GM12878 (cell line): Measurements from ENCODE around the gene TRNT1. TPM values are rescaled to one million over a fixed set of nuclear protein-coding genes. Genes with fewer than 3 reads are reported as not detected.

ENCODE experiments used
- ATF2 ChIP-seq: IDR thresholded peaks from 2 replicates; pipeline ENCODE4 v1.6.1; 2012; ENCODE audit warnings: low read length, inconsistent platforms
- BCL3 ChIP-seq: IDR thresholded peaks from 2 replicates; pipeline ENCODE4 v1.6.1; 2011; ENCODE audit warnings: borderline replicate concordance, low read depth, mild to moderate bottlenecking, moderate library complexity, low read length; ENCODE audit not compliant: insufficient read depth, poor library complexity, severe bottlenecking
- CREB1 ChIP-seq: IDR thresholded peaks from 2 replicates; pipeline ENCODE4 v1.6.1; 2012; ENCODE audit warnings: low read depth, mild to moderate bottlenecking, inconsistent platforms
- HDAC2 ChIP-seq: fragments of 200-600 bp; sonication (generic); IDR thresholded peaks from 2 replicates; pipeline ENCODE4 v1.6.1; 2017
- IRF4 ChIP-seq: IDR thresholded peaks from 2 replicates; pipeline ENCODE4 v1.6.1; 2011; ENCODE audit warnings: low read depth, low read length
- KDM1A ChIP-seq: fragments of 200-600 bp; sonication (generic); IDR thresholded peaks from 2 replicates; pipeline ENCODE4 v1.6.1; 2016; ENCODE audit warnings: borderline replicate concordance
- MTA2 ChIP-seq: fragments of 450-650 bp; IDR thresholded peaks from 2 replicates; pipeline ENCODE4 v1.6.1; 2016; ENCODE audit warnings: low read depth, mild to moderate bottlenecking, moderate library complexity
- NFYB ChIP-seq: IDR thresholded peaks from 2 replicates; pipeline ENCODE4 v1.6.1; 2011; ENCODE audit warnings: low read depth, mild to moderate bottlenecking, low read length, improper control_type of control experiment, moderate library complexity; ENCODE audit not compliant: insufficient read depth
- PBX3 ChIP-seq: IDR thresholded peaks from 2 replicates; pipeline ENCODE4 v1.6.1; 2011; ENCODE audit warnings: mild to moderate bottlenecking, low read depth, low read length, moderate library complexity; ENCODE audit not compliant: insufficient replicate concordance
- PRDM15 ChIP-seq: fragments of 450-650 bp; formaldehyde crosslinking; IDR thresholded peaks from 2 replicates; pipeline ENCODE4 v1.4.0; 2020; ENCODE audit warnings: mild to moderate bottlenecking, moderate library complexity
- SREBF2 ChIP-seq: IDR thresholded peaks from 2 replicates; pipeline ENCODE4 v1.6.1; 2012; ENCODE audit warnings: mild to moderate bottlenecking, low read length
- SRF ChIP-seq, 2 experiments: IDR thresholded peaks; 2 replicates each; pipeline ENCODE4 v1.6.1; 2011; ENCODE audit warnings: low read depth in 2 of 2, low read length in 2 of 2, mild to moderate bottlenecking in 1 of 2, moderate library complexity in 1 of 2
- TARDBP ChIP-seq: IDR thresholded peaks from 2 replicates; pipeline ENCODE4 v1.6.1; 2016; ENCODE audit warnings: borderline replicate concordance
- TCF3 ChIP-seq: IDR thresholded peaks from 2 replicates; pipeline ENCODE4 v1.6.1; 2012; ENCODE audit warnings: low read depth, mild to moderate bottlenecking, low read length, borderline replicate concordance; ENCODE audit not compliant: insufficient read depth
- ZZZ3 ChIP-seq: IDR thresholded peaks from 2 replicates; pipeline ENCODE4 v1.6.1; 2011; ENCODE audit warnings: low read depth; ENCODE audit not compliant: control insufficient read depth, insufficient read length
- polyA plus RNA-seq, 11 experiments: library from polyadenylated mRNA; depleted of rRNA in 4 of 11; unstranded in 6 of 11; stranded (reverse) in 5 of 11; fragments of >200 nt; fragmentation: Nextera tagmentation in 4 of 11; fragmentation: Illumina TruSeq in 1 of 11; extraction: Ambion mirVana in 4 of 11; extraction: Trizol in 1 of 11; gene quantifications; 1 replicate in 1 of 11; 2 replicates in 10 of 11; pipeline versions ENCODE4 v1.2.1 to v1.2.3, GENCODE V29; 2011 to 2016; ENCODE audit warnings: inconsistent platforms in 2 of 11, missing spikeins in 2 of 11, low read depth in 1 of 11
- total RNA-seq, 4 experiments: library from RNA; depleted of rRNA in 3 of 4; stranded (reverse); fragments of >200 nt in 3 of 4; fragmentation: Illumina TruSeq in 1 of 4; extraction: Trizol in 1 of 4; gene quantifications; 2 replicates each; pipeline versions ENCODE4 v1.2.1 to v1.2.3, GENCODE V29; 2013 to 2021
- TF ChIP-seq, protein P1 (sequence below): fragments of 450-650 bp; IDR thresholded peaks from 2 replicates; pipeline ENCODE4 v1.6.1; 2018; ENCODE audit warnings: mild to moderate bottlenecking, low read depth, moderate library complexity; ENCODE audit not compliant: partially characterized antibody
- TF ChIP-seq, protein P2 (sequence below): IDR thresholded peaks from 2 replicates; pipeline ENCODE4 v1.6.1; 2011; ENCODE audit warnings: borderline replicate concordance, low read depth, mild to moderate bottlenecking, moderate library complexity, mixed read lengths, low read length; ENCODE audit not compliant: insufficient read depth; ENCODE audit errors: extremely low read length

TRNT1 gene
- total and polyA plus RNA-seq, 10 of the 15 experiments (the other 5 are each of a cell fraction or from before 2014, with no cell fraction given) = 28.6 to 54.9 (median 36.6) TPM

DNA sequence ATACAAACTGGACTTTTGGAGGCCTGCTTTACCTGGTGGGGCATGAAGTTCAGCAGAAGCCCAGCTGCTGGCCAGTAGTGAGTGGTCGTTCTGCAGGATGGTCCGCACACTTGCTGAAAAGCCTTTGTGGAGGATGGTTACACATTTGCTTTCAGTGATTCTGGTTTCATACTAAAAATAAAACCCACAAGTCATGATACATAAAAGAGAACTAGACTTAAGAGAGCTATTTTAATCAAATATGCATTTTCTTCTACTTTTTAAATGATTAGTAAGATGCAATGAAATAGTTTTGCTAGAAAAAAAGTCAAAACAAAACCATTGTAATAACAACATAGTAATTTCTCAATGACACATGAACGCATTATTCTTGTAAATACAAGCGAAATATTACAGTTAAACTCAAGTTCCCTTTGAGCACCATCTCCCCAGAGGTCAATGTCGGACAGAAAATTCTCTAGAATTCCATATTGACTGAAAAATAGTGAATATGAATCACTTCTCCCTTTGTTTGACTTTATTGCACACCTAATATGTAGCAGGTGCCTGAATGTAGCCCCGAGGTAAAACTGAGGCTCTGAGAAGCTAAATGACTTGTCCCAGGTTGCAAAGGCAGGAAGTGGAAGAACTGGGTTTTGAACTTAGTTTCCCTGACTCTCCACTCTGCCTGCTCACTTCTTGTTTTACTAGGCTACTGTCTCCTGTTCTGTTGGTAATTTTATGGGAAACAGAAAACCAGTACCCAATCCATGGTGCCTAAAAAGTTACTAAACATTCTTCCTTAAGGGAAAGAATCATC, 24.9 kb upstream of the TRNT1 start (continued):
- TF ChIP-seq PRDM15 (CRISPR knock-in tag) (no peak), BCL3 (no peak), SRF (IDR thresholded peaks at IDR 0.05; ENCODE audit: low read depth in 2 of 2, low read length in 2 of 2) (no peak), TARDBP (no peak), HDAC2 (no peak), TCF3 (no peak), PBX3 (no peak), CREB1 (no peak), MTA2 (no peak), NFYB (no peak), IRF4 (no peak), ZZZ3 (no peak), SREBF2 (no peak), KDM1A (no peak), ATF2 (peak; percentile 73)
- TF ChIP-seq, protein P1, sequence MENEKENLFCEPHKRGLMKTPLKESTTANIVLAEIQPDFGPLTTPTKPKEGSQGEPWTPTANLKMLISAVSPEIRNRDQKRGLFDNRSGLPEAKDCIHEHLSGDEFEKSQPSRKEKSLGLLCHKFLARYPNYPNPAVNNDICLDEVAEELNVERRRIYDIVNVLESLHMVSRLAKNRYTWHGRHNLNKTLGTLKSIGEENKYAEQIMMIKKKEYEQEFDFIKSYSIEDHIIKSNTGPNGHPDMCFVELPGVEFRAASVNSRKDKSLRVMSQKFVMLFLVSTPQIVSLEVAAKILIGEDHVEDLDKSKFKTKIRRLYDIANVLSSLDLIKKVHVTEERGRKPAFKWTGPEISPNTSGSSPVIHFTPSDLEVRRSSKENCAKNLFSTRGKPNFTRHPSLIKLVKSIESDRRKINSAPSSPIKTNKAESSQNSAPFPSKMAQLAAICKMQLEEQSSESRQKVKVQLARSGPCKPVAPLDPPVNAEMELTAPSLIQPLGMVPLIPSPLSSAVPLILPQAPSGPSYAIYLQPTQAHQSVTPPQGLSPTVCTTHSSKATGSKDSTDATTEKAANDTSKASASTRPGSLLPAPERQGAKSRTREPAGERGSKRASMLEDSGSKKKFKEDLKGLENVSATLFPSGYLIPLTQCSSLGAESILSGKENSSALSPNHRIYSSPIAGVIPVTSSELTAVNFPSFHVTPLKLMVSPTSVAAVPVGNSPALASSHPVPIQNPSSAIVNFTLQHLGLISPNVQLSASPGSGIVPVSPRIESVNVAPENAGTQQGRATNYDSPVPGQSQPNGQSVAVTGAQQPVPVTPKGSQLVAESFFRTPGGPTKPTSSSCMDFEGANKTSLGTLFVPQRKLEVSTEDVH = no peak
- TF ChIP-seq, protein P2, sequence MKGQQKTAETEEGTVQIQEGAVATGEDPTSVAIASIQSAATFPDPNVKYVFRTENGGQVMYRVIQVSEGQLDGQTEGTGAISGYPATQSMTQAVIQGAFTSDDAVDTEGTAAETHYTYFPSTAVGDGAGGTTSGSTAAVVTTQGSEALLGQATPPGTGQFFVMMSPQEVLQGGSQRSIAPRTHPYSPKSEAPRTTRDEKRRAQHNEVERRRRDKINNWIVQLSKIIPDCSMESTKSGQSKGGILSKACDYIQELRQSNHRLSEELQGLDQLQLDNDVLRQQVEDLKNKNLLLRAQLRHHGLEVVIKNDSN = no peak
